Duodenal mucosa (tissue), 2 donors: ENCODE measurements around the gene MXRA8.

Source experiments
- H3K27ac ChIP-seq: one replicate; pipeline ENCODE4 v1.7.0; 2013; ENCODE audit warnings: low read depth, low read length
- H3K27me3 ChIP-seq, 2 donors: one replicate each; pipeline ENCODE4 v1.7.0; 2013; ENCODE audit warnings: low read length in 2 of 2, control low read depth in 1 of 2; ENCODE audit not compliant: insufficient read depth in 2 of 2, control insufficient read depth in 1 of 2
- H3K36me3 ChIP-seq, 2 donors: one replicate each; pipeline ENCODE4 v1.7.0; 2013; ENCODE audit warnings: low read length in 2 of 2, control low read depth in 1 of 2; ENCODE audit not compliant: insufficient read depth in 2 of 2, control insufficient read depth in 1 of 2
- H3K4me1 ChIP-seq, 2 donors: one replicate each; pipeline ENCODE4 v1.7.0; 2013; ENCODE audit warnings: low read length in 2 of 2, control low read depth in 1 of 2; ENCODE audit not compliant: insufficient read depth in 2 of 2, control insufficient read depth in 1 of 2
- H3K4me3 ChIP-seq, 2 donors: one replicate each; pipeline ENCODE4 v1.7.0; 2013; ENCODE audit warnings: low read length in 2 of 2, low read depth in 1 of 2
- H3K9ac ChIP-seq, 2 donors: one replicate each; pipeline ENCODE4 v1.7.0; 2013; ENCODE audit warnings: low read length in 2 of 2, low read depth in 1 of 2
- H3K9me3 ChIP-seq, 2 donors: one replicate each; pipeline ENCODE4 v1.7.0; 2013; ENCODE audit warnings: low read length in 2 of 2, control low read depth in 1 of 2; ENCODE audit not compliant: control insufficient read depth in 1 of 2

The MXRA8 gene

GRCh38 chr1:1348420-1349255, 9.7 kb downstream of the MXRA8 start:
- no peaks in the 10 kb centered on the region for H3K9me3 ChIP-seq
- H3K4me1 ChIP-seq, result peaks cover 43 to 48% of the 10 kb centered on the region in 2 donors
- H3K27ac ChIP-seq, result peak overlapping the region; percentile 43
- H3K36me3 ChIP-seq, result no peaks in the 10 kb centered on the region
- H3K9ac ChIP-seq, result peak overlapping the region; percentile 58 to 64
- H3K27me3 ChIP-seq, result peaks cover 12 to 17% of the 10 kb centered on the region in 2 donors
- peak overlapping the region; percentile 68 to 82 for H3K4me3 ChIP-seq

DNA sequence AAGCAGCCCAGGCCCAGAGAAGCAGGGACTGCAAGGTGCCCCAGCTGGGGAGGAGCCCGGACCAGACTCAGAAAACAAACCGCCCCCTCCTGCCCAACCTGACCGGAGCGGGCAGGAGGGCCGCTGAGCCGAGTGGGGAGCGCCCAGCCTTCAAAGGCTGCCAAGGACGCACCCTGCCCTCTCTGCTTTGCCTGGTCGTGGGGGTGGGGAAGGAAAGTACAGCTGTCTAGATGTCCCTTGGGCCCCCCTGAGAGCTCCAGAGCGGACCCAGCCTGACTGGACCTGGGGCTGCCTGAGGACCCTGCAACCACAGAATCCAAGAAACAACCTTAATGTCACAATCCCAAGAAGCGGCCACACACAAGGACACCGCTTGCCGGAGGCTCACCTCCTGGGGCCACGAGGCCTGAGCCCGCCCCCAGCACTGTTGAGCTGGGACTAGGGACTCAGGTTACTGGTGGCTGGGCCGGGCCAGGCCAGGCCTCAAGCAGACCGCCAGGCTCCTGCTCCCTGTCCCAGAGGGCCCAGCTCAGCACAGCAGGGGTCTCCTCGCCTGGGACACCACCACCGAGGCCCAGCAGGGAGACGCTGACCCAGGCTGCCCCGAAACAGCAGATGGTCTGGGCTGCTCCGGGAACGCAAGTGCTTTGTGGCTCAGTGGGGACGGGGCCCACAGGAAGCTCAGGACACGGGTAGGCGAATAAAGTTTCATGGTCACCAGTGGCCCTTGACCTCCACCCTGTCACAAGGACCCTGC, 10.5 kb downstream of the MXRA8 start:
- peak overlapping the region; percentile 58 to 64 for H3K9ac ChIP-seq
- peak overlapping the region; percentile 43 for H3K27ac ChIP-seq
- H3K4me1 ChIP-seq, result peaks cover 40 to 44% of the 10 kb centered on the region in 2 donors
- H3K36me3 ChIP-seq, result no peaks in the 10 kb centered on the region
- H3K27me3 ChIP-seq, result peaks cover 4 to 9% of the 10 kb centered on the region in 2 donors
- peak overlapping the region; percentile 68 to 82 for H3K4me3 ChIP-seq
- H3K9me3 ChIP-seq, result no peaks in the 10 kb centered on the region

DNA sequence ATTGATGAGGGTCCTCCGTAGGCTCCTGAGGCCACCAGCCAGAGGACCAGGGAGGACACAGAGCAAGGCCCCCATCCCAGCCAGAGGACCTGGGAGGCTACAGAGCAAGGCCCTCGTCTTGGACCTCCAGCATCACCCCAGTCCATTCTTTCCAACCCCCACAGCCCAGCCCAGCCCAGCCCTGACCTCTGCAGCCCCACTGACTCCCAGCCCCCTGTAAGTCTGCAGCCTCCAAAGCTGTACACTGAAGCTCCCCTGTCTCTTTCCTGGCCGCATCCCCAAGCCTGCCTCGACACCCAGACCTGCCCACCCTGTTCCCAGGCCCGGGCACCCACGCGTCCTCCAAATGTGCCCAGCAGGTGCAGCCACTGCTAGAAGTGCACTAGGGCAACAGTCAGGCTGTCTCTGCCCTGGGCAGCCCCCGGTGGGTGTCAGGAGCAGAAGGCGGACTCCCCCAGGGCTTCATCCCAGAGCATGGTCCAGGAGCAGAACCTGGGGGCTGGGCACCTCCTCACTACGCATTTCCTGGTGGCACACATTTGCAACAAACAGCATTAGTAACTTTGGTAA, 11.2 kb downstream of the MXRA8 start:
- Histone ChIP-seq H3K4me1 (peaks cover 34 to 41% of the 10 kb centered on the region in 2 donors), H3K27ac (peak overlapping the region; percentile 43)

DNA sequence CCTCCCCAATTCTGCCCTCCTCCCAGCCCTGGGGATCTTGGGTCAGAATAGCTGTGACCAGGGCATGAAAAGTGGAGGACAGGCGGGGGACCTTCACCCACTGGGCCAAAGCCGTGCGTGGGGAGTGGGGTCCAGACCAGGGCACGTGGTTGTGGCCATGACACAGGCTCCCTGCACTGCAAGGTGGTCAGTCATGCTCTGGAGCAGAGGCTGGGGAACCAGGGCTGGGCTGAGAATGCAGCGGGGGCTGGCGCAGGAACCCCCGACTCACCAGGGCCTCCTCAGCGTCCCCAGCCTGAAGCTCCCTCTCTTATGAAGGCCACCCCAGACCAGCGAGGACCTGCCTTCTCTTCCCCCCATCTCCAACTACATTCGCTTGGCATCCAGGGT, 11.9 kb downstream of the MXRA8 start:
- H3K9me3 ChIP-seq, result no peaks in the 10 kb centered on the region
- H3K36me3 ChIP-seq, result peaks cover under 1 to 4% of the 10 kb centered on the region in 2 donors
- H3K4me3 ChIP-seq, result peak overlapping the region in 1 of 2 donors; percentile 8
- no peaks in the 10 kb centered on the region for H3K27me3 ChIP-seq
- no peak overlapping the region for H3K9ac ChIP-seq
- peaks cover 34 to 41% of the 10 kb centered on the region in 2 donors for H3K4me1 ChIP-seq
- H3K27ac ChIP-seq, result no peak overlapping the region

More for the DNA sequence above, 11.2 kb downstream of the MXRA8 start:
- Histone ChIP-seq H3K9me3 (no peaks in the 10 kb centered on the region), H3K36me3 (no peaks in the 10 kb centered on the region), H3K27me3 (peaks cover 0 to 4% of the 10 kb centered on the region in 2 donors), H3K4me3 (peak overlapping the region; percentile 68 to 82), H3K9ac (peak overlapping the region; percentile 58 to 69)

DNA sequence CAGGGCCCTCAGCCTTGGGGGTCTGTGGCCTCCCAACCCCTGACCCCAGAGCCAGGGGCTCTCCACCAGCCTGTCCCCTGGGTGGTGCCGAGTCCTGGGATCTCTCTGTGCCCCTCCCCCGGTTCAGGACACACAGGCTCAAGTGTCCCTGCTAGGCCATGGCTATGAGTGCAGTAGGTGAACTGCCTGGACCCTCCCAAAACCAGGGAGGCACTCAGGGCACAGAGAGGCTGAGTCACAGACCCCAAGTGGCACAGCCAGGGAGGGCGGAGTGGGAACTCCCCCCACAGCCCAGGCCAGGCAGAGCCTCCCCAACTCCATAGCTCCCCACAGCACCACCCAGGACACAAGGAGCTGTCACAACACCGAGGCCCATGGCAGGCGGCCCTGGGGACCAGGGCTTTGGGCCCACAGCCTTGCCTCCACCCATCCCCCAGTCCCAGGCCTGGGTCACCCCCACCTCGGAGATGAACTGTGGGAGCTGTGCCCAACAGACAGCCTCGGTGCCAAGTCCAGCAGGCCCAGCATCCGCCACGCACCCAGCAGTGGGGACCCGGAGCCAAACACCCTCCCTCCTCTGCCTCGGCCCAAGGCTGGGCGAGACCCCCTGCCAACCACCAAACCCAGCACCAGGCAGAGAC, 12.4 kb downstream of the MXRA8 start:
- Histone ChIP-seq H3K4me3 (peak overlapping the region in 1 of 2 donors; percentile 8), H3K27ac (no peak overlapping the region), H3K9me3 (no peaks in the 10 kb centered on the region), H3K27me3 (no peaks in the 10 kb centered on the region), H3K36me3 (peaks cover 6 to 10% of the 10 kb centered on the region in 2 donors), H3K9ac (no peak overlapping the region), H3K4me1 (peaks cover 34 to 41% of the 10 kb centered on the region in 2 donors)

DNA sequence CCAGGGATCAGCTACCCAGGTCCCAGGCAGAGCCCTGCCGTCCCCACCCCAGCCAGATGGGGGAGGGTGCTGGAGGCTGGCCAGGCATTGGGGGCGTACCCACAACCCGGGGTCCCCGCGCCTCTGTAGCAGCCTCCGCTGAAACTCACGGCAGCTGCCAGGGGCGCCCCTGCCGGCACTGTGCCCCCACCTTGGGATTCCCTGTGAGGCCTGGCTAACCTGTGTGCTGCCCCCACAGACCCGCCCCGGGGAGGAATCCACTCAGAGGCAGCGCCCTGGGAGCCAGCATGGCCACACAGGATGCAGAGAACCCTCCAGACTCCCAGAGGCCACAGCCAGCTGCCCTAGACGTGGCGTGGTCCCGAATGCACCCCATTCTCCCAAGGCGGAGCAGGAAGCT, 13.0 kb downstream of the MXRA8 start:
- peak overlapping the region in 1 of 2 donors; percentile 25 for H3K9ac ChIP-seq
- peak overlapping the region in 1 of 2 donors; percentile 15 for H3K4me3 ChIP-seq
- H3K9me3 ChIP-seq, result no peaks in the 10 kb centered on the region
- H3K27me3 ChIP-seq, result no peaks in the 10 kb centered on the region
- H3K27ac ChIP-seq, result no peak overlapping the region
- peaks cover 34 to 41% of the 10 kb centered on the region in 2 donors for H3K4me1 ChIP-seq
- peaks cover 7 to 16% of the 10 kb centered on the region in 2 donors for H3K36me3 ChIP-seq

GRCh38 chr1:1344655-1345361, 13.5 kb downstream of the MXRA8 start:
- H3K27ac ChIP-seq, result no peak overlapping the region
- H3K4me1 ChIP-seq, result peaks cover 34 to 41% of the 10 kb centered on the region in 2 donors
- peak overlapping the region in 1 of 2 donors; percentile 15 for H3K4me3 ChIP-seq
- H3K9ac ChIP-seq, result peak overlapping the region in 1 of 2 donors; percentile 25
- no peaks in the 10 kb centered on the region for H3K27me3 ChIP-seq
- no peaks in the 10 kb centered on the region for H3K9me3 ChIP-seq
- peaks cover 7 to 21% of the 10 kb centered on the region in 2 donors for H3K36me3 ChIP-seq

DNA sequence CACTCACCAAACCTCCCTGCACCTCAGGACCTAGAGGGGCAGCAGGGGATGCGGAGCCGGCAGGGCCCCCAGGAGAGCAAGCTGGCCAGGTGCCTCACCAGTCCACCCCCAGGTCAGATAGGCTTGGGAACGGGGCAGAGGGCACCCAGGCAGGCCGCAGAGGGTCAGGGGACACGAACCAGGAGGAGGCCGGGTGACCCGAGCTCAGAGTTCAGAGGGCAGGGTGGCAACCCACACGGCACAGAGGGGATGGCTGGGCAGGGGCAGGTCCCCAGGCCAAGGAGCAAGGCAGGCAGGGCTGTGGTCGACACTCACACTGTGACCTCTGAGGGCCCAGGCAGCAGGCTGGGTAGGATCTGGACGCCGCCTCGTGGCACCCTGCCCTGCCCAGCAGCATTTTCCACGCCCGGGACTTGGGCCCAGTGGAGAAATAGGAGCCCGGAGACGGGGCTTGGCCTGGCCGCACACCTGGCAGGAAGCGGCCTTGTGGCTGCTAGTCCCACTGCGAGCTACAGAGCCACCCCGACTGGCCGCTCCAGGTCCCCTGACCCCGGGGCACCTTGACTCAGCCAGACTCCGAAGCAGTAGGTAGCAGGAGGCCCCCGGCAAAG, 14.4 kb downstream of the MXRA8 start:
- H3K27ac ChIP-seq, result no peak overlapping the region
- peaks cover 7 to 29% of the 10 kb centered on the region in 2 donors for H3K36me3 ChIP-seq
- H3K9me3 ChIP-seq, result no peaks in the 10 kb centered on the region
- H3K27me3 ChIP-seq, result no peaks in the 10 kb centered on the region
- no peak overlapping the region for H3K4me3 ChIP-seq
- H3K4me1 ChIP-seq, result peaks cover 34 to 41% of the 10 kb centered on the region in 2 donors
- H3K9ac ChIP-seq, result no peak overlapping the region

DNA sequence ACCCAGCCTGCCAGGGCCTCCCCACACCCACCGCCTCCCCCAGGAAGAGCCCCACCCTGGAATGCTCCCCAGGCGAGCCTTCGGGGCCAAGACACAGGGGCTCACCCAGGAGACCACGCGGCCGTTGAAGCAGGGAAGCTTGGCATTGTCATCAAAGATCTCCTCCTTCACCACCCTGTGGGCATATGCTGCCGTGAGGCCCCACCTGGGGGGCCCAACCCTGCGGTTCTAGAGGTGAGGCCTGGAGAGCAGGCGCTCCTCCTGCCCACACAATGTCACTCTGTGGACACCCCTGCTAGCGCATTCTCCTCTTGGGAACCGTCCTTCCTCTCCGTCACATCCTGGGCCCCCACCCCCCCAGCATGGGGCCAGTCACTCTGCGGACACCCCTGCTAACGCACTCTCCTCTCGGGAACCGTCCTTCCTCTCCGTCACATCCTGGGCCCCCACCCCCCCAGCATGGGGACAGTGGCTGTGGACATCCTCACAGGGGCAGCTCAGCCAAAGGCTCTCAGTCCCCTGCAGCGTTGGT, 15.7 kb downstream of the MXRA8 start:
- Histone ChIP-seq H3K4me1 (peaks cover 31 to 32% of the 10 kb centered on the region in 2 donors), H3K9me3 (no peaks in the 10 kb centered on the region), H3K36me3 (peaks cover 7 to 36% of the 10 kb centered on the region in 2 donors), H3K9ac (no peak overlapping the region), H3K27me3 (no peaks in the 10 kb centered on the region), H3K4me3 (no peak overlapping the region), H3K27ac (no peak overlapping the region)
